HG02884 (cell line): Measurements from ENCODE around the gene PTGER1.
A peak's percentile ranks its signal among the peaks of the same experiment; 100 is the strongest.
"Not testable (repeated sequence)": the region's sequence is repeated elsewhere in the genome, so short reads cannot be mapped to it uniquely, and the experiment has no call there.

Source experiments
- ATAC-seq: cut with Tn5 transposase; IDR thresholded peaks from one replicate; pipeline ENCODE4 v1.9.1; 2021; ENCODE audit warnings: mild to moderate bottlenecking, moderate library complexity; ENCODE audit not compliant: unreplicated experiment

Gene PTGER1, protein sequence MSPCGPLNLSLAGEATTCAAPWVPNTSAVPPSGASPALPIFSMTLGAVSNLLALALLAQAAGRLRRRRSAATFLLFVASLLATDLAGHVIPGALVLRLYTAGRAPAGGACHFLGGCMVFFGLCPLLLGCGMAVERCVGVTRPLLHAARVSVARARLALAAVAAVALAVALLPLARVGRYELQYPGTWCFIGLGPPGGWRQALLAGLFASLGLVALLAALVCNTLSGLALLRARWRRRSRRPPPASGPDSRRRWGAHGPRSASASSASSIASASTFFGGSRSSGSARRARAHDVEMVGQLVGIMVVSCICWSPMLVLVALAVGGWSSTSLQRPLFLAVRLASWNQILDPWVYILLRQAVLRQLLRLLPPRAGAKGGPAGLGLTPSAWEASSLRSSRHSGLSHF

DNA sequence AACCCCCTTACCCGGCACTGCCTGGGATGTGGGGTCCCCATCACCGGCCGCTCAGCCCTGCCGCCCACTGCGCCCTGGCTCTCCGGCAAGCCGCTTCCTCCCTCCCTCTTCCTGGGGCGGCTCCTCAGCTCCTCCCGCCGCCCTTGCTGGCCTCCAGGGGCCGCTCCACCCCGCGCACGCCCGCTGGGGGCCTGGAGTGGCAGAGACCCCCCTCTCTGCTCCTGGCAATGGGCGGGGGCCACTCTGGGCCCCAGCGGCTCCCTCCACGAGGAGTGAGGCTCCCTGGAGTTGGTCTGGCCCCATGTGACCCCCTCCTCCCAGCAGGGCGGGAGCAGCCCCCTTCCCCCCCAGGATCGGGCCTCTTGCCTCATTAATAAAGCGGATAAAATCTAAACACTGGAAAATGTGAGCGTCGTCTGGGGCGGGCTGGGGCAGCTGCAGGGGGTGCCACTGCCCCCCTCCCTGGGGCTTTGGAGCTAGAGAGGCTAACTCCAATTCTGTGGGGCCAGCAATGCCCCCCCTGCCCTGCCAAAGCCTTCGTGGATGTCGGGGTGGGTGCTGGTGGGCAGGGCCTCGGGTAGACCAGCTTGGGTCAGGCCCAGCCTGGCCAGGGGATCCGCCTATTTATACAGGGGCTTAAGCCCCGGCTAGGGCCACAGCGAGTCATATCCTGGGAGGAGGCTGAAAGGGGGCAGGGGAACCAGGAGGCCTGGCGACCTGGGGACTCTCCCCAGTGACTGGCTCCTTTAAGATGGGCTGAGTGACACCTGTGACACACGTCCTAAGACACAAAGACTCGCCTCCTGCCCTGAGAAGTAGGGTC, at the start of gene PTGER1:
Gene PTGER1 (minus strand): TSS at position 104 of the 823 bp plus-strand sequence. CDS start 1,034 bp downstream, outside the sequence.
- ATAC-seq, result no peak

DNA sequence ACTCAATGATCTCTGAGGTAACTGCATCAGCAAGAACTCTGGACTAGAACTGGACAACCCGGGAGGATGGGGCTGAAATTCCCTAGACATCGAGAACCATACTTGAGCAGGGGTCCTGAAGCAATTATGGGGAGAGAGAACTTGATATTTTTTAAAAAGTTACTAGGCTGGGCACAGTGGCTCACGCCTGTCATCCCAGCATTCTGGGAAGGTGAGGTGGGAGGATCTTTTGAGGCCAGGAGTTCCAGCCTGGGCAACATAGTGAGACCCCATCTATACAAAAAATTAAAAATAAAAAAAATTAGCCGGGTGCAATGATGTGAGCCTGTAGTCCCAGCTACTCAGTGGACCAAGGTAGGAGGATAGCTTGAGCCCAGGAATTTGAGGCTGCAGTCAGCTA, 45.4 kb upstream of the PTGER1 start:
- ATAC-seq, result no peak

DNA sequence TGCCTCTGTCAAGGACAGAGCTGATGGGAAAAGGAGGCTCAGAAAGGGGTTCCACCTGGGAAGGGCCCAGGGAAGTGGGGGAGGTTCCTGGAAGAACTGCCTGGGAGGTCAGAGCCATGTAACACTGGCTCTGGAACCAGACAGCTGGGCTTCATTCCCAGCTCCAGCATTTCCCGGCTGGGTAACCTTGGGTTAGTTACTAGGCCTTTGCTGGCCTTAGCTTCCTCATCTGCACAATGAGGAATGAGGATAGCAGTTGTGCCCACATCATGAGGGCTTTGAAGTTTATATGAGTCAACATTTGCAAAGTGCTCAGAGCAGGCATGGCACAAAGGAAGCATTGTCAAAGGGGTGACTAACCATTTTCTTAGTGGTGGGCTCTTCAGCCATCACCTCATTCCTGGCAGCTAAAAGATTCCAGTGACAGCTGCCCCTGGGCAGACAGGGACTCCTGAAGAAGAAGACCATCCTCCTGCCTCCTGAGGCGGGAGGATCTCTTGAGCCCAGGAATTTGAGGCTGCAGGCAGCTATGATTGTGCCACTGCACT, 44.8 kb upstream of the PTGER1 start:
- ATAC-seq, result no peak

DNA sequence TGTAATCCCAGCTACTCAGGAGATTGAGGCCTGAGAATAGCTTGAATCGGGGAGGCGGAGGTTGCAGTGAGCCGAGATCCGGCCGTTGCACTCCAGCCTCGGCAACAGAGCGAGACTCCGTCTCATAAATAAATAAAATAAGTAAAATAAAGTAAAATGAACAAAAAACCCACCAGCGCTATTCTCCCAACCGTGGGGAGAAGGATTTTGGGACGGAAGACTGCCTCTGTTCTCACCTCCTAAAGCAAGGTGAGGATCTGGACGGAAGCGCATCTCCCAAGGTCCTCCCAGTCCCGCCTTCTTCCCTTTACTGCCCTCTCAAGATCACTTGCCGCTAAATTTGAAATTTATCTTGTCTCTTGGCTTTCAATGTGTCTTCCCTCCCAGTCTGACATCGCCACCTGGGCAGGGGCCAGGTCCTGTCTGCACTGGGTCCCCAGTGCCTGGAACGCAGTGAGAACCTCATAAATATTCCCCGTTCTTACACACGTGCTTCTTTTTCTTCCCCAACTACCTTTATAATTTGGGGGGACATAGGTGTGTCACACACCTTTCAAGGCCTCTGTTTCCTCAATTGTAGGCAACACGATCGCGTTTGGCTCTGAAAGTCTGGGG, 44.2 kb upstream of the PTGER1 start:
- no peak for ATAC-seq

DNA sequence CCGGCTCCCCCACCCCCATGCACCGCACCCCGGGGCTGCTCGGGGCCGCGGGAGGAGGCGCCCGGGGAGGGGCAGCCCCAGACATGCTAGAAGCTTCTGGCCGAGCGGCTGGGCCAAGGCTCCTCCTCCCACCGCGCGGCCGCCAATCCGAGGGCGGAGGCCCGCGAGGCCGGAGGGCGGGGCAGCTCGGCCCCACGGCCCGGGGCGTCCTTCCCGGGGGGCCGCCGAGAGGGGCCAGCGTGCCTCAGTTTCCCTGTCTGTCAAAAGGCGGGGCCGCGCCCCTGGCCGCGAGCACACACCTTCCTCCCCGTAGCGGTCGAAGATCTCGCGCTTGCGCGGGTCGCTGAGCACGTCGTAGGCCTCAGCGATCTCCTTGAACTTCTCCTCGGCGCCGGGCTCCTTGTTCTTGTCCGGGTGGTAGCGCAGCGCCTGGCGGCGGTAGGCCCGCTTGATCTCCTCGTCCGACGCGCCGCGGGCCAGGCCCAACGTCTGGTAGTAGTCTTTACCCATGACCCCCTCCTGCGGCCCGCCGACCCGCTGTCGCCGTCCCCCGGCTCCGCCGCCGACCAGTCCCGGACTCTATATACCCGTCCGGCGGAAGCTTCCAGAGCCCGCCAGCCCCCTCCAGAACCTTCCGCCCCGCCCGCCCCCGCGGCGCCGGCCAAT, 42.8 kb upstream of the PTGER1 start, which contains the start of gene DNAJB1:
Gene DNAJB1 (minus strand): TSS at position 558 of the 666 bp plus-strand sequence. CDS start 48 bp downstream, at position 510.
- peak; percentile 52 for ATAC-seq

DNA sequence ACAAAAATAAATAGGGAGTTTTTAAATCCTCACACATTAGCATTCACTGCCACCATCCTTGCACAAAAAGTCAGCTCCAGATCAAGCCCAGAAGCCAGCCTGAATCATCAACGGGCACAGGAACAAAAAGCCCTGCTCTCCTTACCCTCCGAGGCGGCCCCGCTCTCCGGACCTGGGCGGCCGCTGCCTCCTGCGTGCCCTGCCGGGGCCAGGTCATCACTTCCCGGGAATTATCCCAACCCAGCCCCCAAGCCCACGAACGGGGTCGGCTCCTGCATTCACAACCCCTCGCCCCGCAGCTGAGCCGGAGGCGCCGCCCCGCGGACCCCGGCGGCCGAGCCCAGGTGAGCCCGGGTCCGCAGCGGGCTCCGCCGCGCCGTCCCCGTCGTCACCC, 42.3 kb upstream of the PTGER1 start:
- ATAC-seq, result no peak

DNA sequence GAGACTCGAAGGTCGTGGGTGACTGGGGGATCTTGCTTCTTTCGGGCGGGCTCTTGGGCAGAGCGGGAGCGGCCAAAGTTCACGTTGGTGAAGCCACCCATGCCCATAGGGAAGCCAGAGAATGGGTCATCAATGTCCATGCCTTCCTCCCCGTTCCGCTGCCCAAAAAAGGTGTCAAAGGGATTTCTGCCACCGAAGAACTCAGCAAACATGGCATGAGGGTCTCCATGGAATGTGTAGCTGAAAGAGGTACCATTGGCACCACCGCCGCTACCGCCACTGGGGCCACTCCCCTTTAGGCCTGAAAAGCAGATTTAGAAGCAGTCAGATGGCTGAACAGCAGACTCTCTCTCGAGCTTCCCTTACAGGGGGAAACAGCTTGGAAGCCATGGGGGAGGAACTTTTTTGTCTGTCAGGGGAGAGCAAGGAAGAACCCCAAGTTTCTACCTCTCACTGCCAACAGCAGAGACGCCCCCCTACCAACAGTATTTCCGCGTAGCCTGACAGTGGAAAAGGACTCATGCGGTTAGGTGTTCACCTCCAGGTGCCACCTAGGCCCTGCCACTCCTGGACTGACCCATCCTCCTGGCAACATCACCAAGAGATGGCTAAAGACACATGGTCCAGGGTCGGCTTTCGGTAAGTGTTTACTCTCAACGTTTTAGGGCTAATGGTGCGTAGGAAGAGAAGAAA, 41.7 kb upstream of the PTGER1 start:
- ATAC-seq, result no peak

DNA sequence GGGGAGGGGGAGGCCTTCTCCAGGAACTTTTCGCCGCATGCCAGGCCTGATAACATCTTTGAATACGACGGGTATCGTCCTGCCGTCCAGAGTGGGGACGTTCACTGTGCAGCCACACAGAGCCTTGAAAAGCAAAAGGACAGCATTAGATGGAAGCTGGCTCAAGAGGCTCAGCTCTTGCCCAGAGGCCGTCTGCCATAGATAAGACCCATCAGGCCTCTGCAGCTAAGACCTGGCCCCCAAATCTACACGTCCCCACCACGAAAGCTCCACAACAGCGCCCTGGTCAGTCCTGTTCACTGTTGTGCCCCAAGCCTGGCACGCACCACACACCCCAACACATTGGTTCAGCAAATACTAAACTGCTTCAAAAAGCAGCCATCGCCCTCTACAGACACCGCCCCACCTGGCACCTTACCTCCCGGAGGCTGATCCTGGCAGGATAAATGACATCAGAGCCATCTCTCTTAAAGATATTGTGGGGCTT, 40.9 kb upstream of the PTGER1 start:
- ATAC-seq, result no peak

DNA sequence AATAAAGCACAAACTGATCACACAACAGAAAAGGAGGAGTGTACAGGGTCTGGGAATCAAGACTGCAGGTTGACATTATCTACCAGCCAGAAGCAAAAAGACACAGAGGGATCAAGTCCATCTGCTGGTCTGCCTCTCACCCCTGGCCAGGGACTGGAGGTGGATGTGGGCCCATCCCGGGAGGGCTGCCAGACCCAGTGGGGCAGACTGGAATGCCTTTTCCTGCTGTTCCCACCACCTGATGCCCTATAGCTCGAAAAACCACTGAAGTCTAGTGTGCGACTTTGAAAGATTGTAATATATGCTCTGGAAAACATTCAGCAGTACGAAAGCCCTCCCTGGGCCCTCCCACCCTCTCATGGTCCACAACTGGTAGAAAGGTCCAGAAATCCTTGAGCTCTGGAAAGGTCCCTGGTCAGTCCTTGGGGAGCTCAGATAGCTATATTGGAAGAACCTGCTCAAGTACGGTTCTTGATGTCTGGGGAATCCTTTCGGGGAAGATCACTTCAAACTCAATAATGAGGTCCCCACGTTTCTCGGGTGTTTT, 40.4 kb upstream of the PTGER1 start:
- no peak for ATAC-seq

DNA sequence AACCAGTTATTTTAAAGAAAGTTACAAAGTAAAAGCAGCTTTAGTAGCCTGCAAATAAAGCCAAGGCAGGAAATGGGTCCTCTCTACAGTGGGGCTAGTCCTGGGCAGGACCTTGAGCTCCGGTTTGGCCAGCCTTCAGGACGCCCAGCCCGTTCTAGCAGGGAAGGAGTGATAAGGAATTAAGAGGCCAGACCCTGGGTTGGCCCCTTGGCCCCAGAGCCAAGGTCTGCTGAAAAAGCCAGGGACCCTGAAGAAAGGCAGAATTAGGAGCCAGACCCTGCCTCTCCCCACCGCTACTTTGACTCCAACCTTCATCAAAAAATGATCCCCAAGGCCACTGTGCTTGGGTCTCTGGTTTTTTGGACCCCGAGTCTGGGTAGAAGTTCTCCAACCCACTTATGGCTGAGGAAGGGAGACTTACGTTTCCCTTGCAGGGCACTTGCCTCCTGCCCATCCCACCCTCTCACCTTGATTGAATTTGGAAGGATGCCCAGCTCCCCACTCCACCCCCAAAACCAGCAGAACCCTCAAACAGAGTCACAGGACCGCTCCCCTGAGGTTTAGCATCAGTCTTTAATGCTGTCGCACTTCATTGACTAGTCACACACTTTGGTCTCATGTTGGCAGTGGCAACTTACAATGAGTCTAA, 39.2 kb upstream of the PTGER1 start:
- no peak for ATAC-seq

DNA sequence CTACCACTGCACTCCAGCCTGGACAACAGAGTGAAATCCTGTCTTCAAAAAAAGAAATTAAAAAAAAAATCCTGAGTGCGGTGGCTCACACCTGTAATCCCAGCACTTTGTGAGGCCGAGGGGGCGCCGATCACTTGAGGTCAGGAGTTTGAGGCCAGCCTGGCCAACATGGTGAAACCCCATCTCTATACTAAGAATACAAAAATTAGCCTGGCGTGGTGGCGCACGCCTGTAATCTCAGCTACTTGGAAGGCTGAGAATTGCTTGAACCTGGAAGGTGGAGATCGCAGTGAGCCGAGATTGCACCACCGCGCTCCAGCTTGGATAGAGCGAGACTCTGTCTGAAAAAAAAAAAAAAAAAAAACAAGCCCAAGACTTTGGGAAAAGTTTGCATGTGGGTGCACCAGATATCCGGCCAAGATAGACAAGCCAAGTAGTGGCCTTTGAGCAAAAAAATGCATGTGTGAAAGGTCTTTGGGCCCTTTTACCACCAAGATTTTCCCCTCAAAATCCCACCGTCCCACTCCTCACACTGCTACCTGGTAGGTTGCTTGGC, 37.3 kb upstream of the PTGER1 start:
- ATAC-seq, result no peak

DNA sequence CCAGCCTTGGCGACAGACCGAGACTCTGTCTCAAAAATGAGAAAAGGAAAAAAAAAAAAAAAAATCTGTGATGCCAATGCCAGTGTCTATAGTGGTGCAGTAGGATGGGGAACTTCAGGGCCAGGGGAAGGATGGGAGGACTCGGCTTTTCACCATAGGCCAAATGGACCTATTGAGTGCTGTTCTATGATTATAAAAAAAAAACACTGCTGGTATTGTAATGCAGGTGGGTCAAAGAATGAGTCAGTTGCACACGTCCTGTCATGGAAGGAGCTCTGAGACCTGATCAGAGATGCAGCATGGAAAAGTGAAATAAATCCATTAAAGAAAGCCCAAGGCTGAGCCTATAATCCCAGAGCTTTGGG, 36.1 kb upstream of the PTGER1 start:
- no peak for ATAC-seq

DNA sequence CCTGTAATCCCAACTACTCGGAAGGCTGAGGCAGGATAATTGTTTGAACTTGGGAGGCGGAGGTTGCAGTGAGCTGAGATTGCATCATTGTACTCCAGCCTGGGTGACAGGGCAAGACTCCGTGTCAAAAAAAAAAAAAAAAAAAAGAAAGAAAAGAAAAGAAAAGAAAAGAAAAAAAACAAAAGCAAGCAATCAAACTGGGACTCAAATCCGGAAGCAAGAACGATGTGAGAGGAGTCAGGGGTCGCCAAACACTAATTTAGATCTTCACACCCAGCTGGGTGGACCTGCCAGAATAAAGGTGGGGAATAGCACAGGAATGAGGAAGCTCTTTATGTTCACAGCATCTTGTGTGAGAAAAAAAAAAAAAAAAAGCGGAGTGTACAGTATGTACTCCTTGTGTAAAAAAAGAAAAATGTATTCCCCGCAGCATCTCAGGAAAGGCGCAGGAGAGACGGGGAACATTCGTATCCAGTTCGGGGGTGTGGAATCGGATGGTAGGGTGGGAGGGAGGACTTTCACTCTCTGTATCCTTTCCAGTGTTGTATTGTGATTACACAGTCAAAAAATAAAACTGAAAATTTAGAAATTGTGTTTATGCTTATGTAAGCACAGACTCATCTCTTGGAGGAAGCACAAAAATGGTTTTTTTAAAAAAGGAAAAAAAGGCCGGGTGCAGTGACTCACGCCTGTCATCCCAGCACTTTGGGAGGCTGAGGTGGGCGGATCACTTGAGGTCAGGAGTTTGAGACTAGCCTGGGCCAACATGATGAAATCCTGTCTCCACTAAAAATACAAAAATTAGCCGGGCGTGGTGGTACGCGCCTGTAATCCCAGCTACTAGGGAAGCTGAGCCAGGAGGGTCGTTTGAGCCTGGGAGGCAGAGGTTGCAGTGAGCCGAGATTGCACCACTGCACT, 35.4 kb upstream of the PTGER1 start:
- no peak for ATAC-seq

DNA sequence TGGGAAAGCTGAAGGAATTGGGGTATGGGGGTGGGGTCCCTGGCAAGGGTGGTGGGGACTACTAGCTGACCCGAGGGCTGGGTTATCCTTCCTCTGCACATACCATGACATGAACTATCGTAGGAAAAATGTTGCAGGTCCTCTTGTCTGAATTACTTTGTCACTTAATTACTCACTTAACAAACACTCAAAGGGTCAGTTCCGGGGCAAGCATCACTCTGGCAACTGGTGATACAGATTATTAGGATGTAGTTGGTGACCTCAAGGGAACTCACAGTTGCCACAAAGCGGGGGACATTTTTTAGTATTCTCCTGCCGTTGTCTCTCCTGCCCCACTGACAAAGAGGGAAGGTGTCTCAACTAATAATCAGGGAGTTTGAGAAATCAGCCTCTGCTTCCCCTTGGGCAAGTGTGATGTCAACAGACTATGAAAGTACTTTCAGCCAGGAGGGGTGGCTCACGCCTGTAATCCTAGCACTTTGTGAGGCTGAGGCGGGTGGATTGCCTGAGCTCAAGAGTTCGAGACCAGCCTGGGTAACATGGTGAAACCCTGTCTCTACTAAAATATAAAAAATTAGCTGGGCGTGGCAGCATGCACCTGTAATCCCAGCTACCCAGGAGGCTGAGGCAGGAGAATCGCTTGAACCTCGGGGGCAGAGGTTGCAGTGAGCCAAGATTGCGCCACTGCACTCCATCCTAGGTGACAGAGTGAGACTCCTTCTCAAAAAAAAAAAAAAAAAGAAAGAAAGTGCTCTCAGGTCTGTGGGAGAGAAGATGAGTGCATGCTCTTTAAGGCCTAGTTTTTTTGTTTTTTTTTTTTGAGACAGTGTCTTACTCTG, 32.8 kb upstream of the PTGER1 start:
- no peak for ATAC-seq

DNA sequence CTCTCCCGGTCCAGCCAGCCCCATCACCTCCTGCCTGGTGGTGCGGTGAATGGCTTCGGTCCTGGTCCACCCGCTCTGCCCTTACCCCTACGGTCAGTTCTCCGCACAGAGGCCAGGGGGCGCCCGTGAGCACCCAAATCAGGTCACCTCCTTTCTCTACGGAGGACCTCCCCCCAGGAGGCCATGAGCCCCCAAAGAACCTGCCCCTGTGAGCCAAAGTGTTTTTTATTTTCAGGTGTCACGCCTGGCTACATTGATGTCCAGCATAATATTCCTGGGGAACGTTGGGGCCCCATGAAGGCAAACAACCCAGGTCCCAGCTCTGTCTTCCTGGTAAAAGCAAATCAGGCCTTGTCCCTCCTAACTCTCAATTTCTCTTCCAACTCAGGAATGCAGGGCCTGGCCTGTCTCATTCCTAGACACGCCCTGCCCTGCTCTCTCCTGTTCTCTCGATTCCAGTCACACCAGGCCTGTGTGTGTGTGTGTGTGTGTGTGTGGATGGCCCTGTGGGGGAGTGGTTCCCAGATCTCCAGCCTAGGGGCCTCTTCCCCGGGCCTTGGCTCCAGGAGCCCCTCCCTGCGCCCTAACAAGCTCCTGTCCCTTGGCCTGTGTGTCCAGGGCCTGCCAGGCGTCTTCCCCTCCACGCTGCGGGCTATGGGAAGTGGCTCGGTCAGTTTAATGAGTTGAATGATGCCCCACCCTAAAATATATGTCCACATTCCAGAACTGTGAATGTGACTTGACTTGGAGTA, 30.5 kb upstream of the PTGER1 start:
- ATAC-seq, result no peak

DNA sequence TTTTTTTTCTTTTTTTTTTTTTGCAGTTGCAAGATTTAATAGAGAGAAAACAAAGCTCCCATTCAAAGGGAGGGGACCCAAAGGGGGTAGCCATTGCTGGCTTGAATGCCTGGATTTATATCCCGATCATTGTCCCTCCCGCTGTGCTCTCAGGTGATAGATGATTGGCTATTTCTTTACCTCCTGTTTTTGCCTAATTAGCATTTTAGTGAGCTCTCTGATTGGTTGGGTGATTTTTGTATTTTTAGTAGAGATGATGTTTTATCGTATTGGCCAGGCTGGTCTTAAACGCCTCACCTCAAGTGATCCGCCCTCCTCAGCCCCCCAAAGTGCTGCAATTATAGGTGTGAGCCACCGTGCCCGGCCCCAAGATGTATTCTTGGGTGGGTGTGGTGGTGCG, 29.4 kb upstream of the PTGER1 start:
- not testable (repeated sequence) for ATAC-seq
